ENCODE measurements around the gene SRPK1.

GRCh38 chr6:35919085-35919826 is 1.6 kb downstream of the SRPK1 start:
- TF ChIP-seq CTCF (IDR thresholded peaks at IDR 0.05) (no peak), POLR2A (IDR thresholded peaks at IDR 0.05; ENCODE audit: low read depth) (no peak)

All from esophagus muscularis mucosa (tissue), 3 donors.